ENCODE measurements around the gene LCORL.

DNA sequence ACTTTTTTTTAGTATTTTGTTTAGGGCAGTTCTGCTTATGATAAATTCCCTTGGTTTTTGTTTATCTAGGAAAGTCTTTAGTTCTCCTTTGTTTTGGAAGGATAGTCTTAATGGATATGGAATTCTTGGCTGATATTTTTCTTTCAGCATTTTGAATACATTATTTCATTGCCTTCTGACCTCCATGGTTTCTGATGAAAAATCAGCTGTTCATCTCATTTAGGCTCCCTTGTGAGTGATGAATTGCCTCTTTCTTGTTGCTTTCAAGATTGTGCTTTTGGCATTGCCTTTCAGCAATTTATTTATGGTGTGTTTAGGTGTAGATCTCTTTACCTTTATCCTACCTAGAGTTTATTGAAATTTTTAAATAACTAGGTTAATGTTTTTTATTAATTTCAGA, 41.5 kb upstream of the LCORL start:
- TF ChIP-seq, protein P1, sequence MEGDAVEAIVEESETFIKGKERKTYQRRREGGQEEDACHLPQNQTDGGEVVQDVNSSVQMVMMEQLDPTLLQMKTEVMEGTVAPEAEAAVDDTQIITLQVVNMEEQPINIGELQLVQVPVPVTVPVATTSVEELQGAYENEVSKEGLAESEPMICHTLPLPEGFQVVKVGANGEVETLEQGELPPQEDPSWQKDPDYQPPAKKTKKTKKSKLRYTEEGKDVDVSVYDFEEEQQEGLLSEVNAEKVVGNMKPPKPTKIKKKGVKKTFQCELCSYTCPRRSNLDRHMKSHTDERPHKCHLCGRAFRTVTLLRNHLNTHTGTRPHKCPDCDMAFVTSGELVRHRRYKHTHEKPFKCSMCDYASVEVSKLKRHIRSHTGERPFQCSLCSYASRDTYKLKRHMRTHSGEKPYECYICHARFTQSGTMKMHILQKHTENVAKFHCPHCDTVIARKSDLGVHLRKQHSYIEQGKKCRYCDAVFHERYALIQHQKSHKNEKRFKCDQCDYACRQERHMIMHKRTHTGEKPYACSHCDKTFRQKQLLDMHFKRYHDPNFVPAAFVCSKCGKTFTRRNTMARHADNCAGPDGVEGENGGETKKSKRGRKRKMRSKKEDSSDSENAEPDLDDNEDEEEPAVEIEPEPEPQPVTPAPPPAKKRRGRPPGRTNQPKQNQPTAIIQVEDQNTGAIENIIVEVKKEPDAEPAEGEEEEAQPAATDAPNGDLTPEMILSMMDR (IDR thresholded peaks at IDR 0.05) = no peak
- TF ChIP-seq POLR2A (IDR thresholded peaks at IDR 0.05) = no peak

Measured in Peyer's patch (tissue), 4 donors.